ENCODE data around the gene SAPCD1. TPM values are rescaled to one million over a fixed set of nuclear protein-coding genes. Genes with fewer than 3 reads are reported as not detected.
A peak's percentile ranks its signal among the peaks of the same experiment; 100 is the strongest.

Gene SAPCD1
- total RNA-seq, 1 experiment from 2014 or later, result 13.7 TPM

DNA sequence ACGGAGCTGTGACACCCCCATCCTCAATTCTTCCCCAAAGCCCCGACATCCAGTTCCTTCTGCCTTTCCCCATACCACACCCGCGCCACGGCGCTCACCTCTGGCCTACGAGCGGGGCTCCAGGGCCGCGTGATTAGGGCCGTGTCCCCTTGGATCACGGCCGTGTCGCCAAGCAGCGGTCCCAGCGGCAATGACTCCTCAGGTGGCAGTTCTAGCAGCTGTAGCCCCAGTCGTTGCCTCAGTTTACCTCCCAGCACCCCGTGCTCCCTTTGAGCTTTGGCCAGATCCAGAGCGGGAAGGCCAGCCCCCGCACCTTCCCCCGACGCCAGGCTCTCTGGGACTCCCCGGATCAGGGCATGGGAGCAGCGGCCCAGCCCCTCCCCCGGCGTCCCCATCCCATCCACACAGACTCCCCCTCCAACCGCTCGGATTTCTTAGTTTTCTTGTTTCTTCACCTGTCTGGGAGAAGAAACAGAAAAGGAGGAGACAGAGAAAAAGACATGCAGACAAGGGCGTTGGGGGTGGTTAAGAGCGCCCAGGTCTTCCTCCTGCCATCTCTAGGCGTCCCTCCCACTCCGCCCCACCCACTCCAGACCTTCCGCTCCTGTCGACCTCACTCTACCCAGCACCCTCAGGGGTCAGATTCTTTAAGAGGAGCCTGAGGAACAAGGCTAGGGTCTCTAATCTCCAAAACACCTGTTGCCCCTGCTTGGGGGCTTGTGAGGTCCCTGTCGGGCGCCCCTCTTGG lies 33.5 kb upstream of the SAPCD1 start, which contains the start of gene DDAH2:
TSS of gene DDAH2 (minus strand) at position 533 of the 748 bp plus-strand sequence. CDS start at position 395, 138 bp downstream.
- ChIA-PET POLR2A (interaction anchor here (0.6 to 3.6 kb wide), 11 partner anchors 11 to 187 kb away, joined by 3 to 32 read pairs (median 6); partner anchors contain the start of genes BAG6, C6orf47, DDX39B and GPANK1), CTCF (interaction anchor here (0.7 to 4.0 kb wide), 36 partner anchors 8 to 319 kb away, joined by 3 to 66 read pairs (median 6); partner anchors contain the start of genes ABHD16A, C6orf47, DDX39B and GPANK1)
- no peaks in the 10 kb centered on the region for H3K27me3 Mint-ChIP-seq (ENCODE audit: low read depth)
- H3K27ac Mint-ChIP-seq, result peak within 1 kb of the TSS; percentile 99
- peaks cover 36% of the 10 kb centered on the region for H3K36me3 Mint-ChIP-seq
- peak within 1 kb of the TSS; percentile 93 for H3K4me3 Mint-ChIP-seq
- no peak for TF ChIP-seq NFYB (CRISPR knock-in tag; conservative IDR thresholded peaks at IDR 0.05; ENCODE audit: low read depth)
- 0 out of 2 replicates have a peak, but pooled peaks have one; percentile 21 for TF ChIP-seq CTCF (IDR thresholded peaks at IDR 0.05)
- TF ChIP-seq ZBTB43 (CRISPR knock-in tag; IDR thresholded peaks at IDR 0.05), result no peak
- H3K4me1 Mint-ChIP-seq, result peaks cover 16% of the 10 kb centered on the region
- DNase-seq (ENCODE audit: low spot score) (no peak), ATAC-seq (no peak)
- no peaks in the 10 kb centered on the region for H3K9me3 Mint-ChIP-seq

- Mint-ChIP-seq H3K36me3 (peaks cover 37% of the 10 kb centered on the region), H3K9me3 (no peaks in the 10 kb centered on the region), H3K4me3 (peak overlapping the region; percentile 93), H3K4me1 (peaks cover 21% of the 10 kb centered on the region), H3K27ac (peak overlapping the region; percentile 99), H3K27me3 (ENCODE audit: low read depth) (no peaks in the 10 kb centered on the region)
- ATAC-seq, result peak; percentile 78
- POLR2A ChIA-PET, result interaction anchor here (0.6 to 3.6 kb wide), 14 partner anchors 10 to 188 kb away, joined by 3 to 32 read pairs (median 6); partner anchors contain the start of genes BAG6, C6orf47, DDX39B and GPANK1
- DNase-seq (ENCODE audit: low spot score), result peak; percentile 95
- TF ChIP-seq SP1 (CRISPR knock-in tag; conservative IDR thresholded peaks at IDR 0.05) (peak; percentile 87), CTCF (IDR thresholded peaks at IDR 0.05) (no peak; the same call in 1 of the 2 replicates), KAT7 (CRISPR knock-in tag; IDR thresholded peaks at IDR 0.05; ENCODE audit: borderline replicate concordance) (peak; percentile 88; the same call in 1 of the 2 replicates), HMGA2 (CRISPR knock-in tag; IDR thresholded peaks at IDR 0.05) (no peak), NFATC4 (CRISPR knock-in tag; IDR thresholded peaks at IDR 0.05) (0 out of 2 replicates have a peak, but pooled peaks have one; percentile 59), OVOL2 (CRISPR knock-in tag; IDR thresholded peaks at IDR 0.05; ENCODE audit: borderline replicate concordance) (0 out of 2 replicates have a peak, but pooled peaks have one; percentile 37)
- CTCF ChIA-PET, result interaction anchor here (0.6 to 4.0 kb wide), 41 partner anchors 8 to 318 kb away, joined by 3 to 66 read pairs (median 5); partner anchors contain the start of genes ABHD16A, BAG6, C6orf47 and DDX39B
These were observed 32.9 kb upstream of the SAPCD1 start for GRCh38 chr6:31729515-31729978.

DNA sequence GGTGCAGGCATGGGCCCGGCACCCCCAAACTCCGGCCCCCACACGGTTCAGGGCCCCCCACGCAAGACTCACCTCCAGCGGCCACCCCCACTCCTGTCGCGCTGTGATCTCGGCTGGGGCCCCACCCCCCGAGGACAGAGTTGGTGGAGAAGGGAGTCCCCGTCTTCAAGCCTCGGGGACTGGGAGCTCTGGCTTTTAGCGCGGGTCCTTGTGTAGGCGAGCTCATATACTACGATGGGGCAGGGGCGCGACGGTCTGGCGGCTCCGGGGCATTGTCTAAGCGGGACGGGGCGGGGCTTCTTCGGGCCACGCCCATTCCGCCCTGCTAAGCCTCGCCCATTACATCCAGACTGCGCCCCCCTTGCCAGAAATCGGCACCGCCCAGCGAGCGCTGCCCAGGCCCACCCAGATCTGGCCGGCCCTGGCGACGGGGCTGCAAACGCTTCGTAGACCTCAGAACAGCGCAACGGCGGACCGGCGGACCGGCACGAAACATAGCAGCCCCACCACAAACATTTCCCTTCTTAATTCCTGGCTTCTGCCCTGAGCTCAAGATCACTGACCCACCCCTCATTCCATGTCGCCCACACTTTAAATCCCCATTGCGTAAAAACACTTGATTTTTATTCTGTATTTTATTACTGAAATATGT lies 32.4 kb upstream of the SAPCD1 start:
- H3K4me3 Mint-ChIP-seq, result peak overlapping the region; percentile 93
- DNase-seq (ENCODE audit: low spot score) (peak; percentile 95), ATAC-seq (peak; percentile 75)
- no peaks in the 10 kb centered on the region for H3K9me3 Mint-ChIP-seq
- H3K4me1 Mint-ChIP-seq, result peaks cover 21% of the 10 kb centered on the region
- peak overlapping the region; percentile 98 for H3K27ac Mint-ChIP-seq
- CTCF ChIA-PET, result interaction anchor here (0.6 to 4.0 kb wide), 41 partner anchors 7 to 318 kb away, joined by 3 to 66 read pairs (median 5); partner anchors contain the start of genes ABHD16A, BAG6, C6orf47 and DDX39B
- POLR2A ChIA-PET, result interaction anchor here (0.6 to 3.6 kb wide), 13 partner anchors 9 to 189 kb away, joined by 3 to 32 read pairs (median 5); partner anchors contain the start of genes BAG6, C6orf47, DDX39B and GPANK1
- H3K27me3 Mint-ChIP-seq (ENCODE audit: low read depth), result no peaks in the 10 kb centered on the region
- H3K36me3 Mint-ChIP-seq, result peaks cover 37% of the 10 kb centered on the region
- TF ChIP-seq ZNF263 (CRISPR knock-in tag; IDR thresholded peaks at IDR 0.05; ENCODE audit: low read depth) (no peak), FOXP1 (CRISPR knock-in tag; IDR thresholded peaks at IDR 0.05; ENCODE audit: borderline replicate concordance) (peak; percentile 67; the same call in 1 of the 2 replicates), EMX1 (CRISPR knock-in tag; IDR thresholded peaks at IDR 0.05) (no peak), ESRRA (CRISPR knock-in tag; IDR thresholded peaks at IDR 0.05; ENCODE audit: borderline replicate concordance) (0 out of 2 replicates have a peak, but pooled peaks have one; percentile 57), ZNF281 (CRISPR knock-in tag; IDR thresholded peaks at IDR 0.05) (no peak), E2F5 (CRISPR knock-in tag; IDR thresholded peaks at IDR 0.05) (peak; percentile 77; the same call in 1 of the 2 replicates)
- TF ChIP-seq, protein P1, sequence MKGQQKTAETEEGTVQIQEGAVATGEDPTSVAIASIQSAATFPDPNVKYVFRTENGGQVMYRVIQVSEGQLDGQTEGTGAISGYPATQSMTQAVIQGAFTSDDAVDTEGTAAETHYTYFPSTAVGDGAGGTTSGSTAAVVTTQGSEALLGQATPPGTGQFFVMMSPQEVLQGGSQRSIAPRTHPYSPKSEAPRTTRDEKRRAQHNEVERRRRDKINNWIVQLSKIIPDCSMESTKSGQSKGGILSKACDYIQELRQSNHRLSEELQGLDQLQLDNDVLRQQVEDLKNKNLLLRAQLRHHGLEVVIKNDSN (CRISPR knock-in tag; IDR thresholded peaks at IDR 0.05), result no peak; the same call in 1 of the 2 replicates
